Breast epithelium (tissue), 3 donors: ENCODE results near the gene GNB1.

Experiments
- POLR2A ChIP-seq: fragments of 450-650 bp; IDR thresholded peaks from one replicate; pipeline ENCODE4 v1.6.1; 2016; ENCODE audit warnings: antibody characterized with exemption, mild to moderate bottlenecking, moderate library complexity
- POLR2AphosphoS5 ChIP-seq, 3 donors: sonication (generic); formaldehyde crosslinking; IDR thresholded peaks; one replicate each; pipeline ENCODE4 v1.6.1; 2017; ENCODE audit warnings: antibody characterized with exemption in 3 of 3
- TF ChIP-seq, protein P1 (sequence below), 3 donors: fragments of 450-650 bp; IDR thresholded peaks; one replicate each; pipeline ENCODE4 v1.5.1; 2016 to 2017; ENCODE audit warnings: antibody characterized with exemption in 3 of 3, mild to moderate bottlenecking in 3 of 3, moderate library complexity in 3 of 3

DNA sequence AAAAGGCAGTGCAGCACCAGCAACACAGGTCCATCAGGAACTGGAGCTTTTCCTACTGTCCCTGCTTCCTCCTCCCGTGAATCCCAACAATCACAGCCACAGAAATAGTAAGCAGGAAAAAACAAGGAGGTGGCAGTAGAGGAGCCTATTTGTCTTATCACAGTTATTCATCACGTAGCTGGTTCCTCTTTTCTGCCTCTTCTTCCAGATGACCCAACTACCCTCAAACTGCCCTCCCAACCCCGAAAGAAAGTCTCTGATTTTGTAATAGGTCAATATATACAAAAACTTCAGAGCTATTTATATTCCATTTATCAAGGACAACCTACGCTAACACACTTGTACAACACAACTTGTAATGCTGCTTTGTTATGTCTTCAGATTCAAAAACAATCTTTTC is 21.4 kb downstream of the GNB1 start:
- TF ChIP-seq, protein P1, sequence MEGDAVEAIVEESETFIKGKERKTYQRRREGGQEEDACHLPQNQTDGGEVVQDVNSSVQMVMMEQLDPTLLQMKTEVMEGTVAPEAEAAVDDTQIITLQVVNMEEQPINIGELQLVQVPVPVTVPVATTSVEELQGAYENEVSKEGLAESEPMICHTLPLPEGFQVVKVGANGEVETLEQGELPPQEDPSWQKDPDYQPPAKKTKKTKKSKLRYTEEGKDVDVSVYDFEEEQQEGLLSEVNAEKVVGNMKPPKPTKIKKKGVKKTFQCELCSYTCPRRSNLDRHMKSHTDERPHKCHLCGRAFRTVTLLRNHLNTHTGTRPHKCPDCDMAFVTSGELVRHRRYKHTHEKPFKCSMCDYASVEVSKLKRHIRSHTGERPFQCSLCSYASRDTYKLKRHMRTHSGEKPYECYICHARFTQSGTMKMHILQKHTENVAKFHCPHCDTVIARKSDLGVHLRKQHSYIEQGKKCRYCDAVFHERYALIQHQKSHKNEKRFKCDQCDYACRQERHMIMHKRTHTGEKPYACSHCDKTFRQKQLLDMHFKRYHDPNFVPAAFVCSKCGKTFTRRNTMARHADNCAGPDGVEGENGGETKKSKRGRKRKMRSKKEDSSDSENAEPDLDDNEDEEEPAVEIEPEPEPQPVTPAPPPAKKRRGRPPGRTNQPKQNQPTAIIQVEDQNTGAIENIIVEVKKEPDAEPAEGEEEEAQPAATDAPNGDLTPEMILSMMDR (IDR thresholded peaks at IDR 0.05), result no peak
- TF ChIP-seq POLR2A (no peak), POLR2AphosphoS5 (IDR thresholded peaks at IDR 0.05) (no peak)
